NT2/D1 (cell line): ENCODE measurements around the gene ITSN2.

ENCODE experiments used
- SUZ12 ChIP-seq: IDR thresholded peaks from 2 replicates; pipeline ENCODE4 v1.6.1; 2011; ENCODE audit not compliant: insufficient read length, insufficient read depth; ENCODE audit errors: extremely low read depth
- YY1 ChIP-seq: IDR thresholded peaks from 2 replicates; pipeline ENCODE4 v1.6.1; 2011; ENCODE audit not compliant: insufficient read length, insufficient read depth
- ZNF274 ChIP-seq: IDR thresholded peaks from 2 replicates; pipeline ENCODE4 v1.6.1; 2011; ENCODE audit warnings: mild to moderate bottlenecking, low read depth, low read length

GRCh38 chr2:24163601-24164000 is 196.7 kb downstream of the ITSN2 start:
- no peak for TF ChIP-seq YY1
- no peak for TF ChIP-seq ZNF274
- TF ChIP-seq SUZ12: no peak
